Stimulated activated naive CD8-positive, alpha-beta T cell treated with anti-CD3 and anti-CD28 coated beads, Interleukin-15, Interleukin-2, amounts not matched to agents 100 ng/mL and 50 ng/mL, for 24 hours (primary cell): Measurements from ENCODE around the gene RSPH9.
"Not testable (repeated sequence)": the region's sequence is repeated elsewhere in the genome, so short reads cannot be mapped to it uniquely, and the experiment has no call there.

ENCODE experiments used
- H3K27ac Mint-ChIP-seq: one replicate; pipeline ENCODE4 v1.8.0; 2021; ENCODE audit warnings: mild to moderate bottlenecking, mixed read lengths
- H3K27me3 Mint-ChIP-seq: one replicate; pipeline ENCODE4 v1.8.0; 2021; ENCODE audit warnings: mixed read lengths
- H3K36me3 Mint-ChIP-seq: one replicate; pipeline ENCODE4 v1.8.0; 2021; ENCODE audit warnings: low read depth, mixed read lengths
- H3K4me1 Mint-ChIP-seq: one replicate; pipeline ENCODE4 v1.8.0; 2021; ENCODE audit warnings: low read depth, mixed read lengths
- H3K4me3 Mint-ChIP-seq: one replicate; pipeline ENCODE4 v1.8.0; 2021; ENCODE audit warnings: mild to moderate bottlenecking, mixed read lengths
- H3K9me3 Mint-ChIP-seq: one replicate; pipeline ENCODE4 v1.8.0; 2021; ENCODE audit warnings: mixed read lengths

Gene RSPH9

DNA sequence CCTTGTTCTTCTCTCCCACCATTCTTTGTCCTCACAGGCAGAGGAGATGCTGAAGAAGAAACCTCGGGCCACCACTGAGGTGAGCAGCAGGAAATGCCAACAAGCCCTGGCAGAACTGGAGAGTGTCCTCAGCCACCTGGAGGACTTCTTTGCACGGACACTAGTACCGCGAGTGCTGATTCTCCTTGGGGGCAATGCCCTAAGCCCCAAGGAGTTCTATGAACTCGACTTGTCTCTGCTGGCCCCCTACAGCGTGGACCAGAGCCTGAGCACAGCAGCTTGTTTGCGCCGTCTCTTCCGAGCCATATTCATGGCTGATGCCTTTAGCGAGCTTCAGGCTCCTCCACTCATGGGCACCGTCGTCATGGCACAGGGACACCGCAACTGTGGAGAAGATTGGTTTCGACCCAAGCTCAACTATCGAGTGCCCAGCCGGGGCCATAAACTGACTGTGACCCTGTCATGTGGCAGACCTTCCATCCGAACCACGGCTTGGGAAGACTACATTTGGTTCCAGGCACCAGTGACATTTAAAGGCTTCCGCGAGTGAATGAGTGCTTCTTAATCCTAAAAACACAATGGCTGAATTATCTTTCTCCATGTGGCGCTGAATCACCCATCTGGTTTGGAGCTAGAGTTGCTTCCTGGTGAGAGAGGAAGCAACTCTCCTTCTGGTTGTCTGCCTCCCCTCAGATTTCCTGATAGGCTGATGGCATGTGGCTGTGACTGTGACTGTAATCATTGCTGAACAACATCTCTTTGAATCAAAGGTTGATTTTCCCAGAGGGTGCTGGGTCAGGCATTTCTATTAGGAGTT is 4.6 kb upstream of the RSPH9 start:
- peaks cover 52% of the 10 kb centered on the region for H3K4me1 Mint-ChIP-seq
- no peaks in the 10 kb centered on the region for H3K27me3 Mint-ChIP-seq
- peaks cover 39% of the 10 kb centered on the region for H3K36me3 Mint-ChIP-seq
- H3K4me3 Mint-ChIP-seq = no peak overlapping the region
- no peak overlapping the region for H3K27ac Mint-ChIP-seq
- H3K9me3 Mint-ChIP-seq = no peaks in the 10 kb centered on the region

DNA sequence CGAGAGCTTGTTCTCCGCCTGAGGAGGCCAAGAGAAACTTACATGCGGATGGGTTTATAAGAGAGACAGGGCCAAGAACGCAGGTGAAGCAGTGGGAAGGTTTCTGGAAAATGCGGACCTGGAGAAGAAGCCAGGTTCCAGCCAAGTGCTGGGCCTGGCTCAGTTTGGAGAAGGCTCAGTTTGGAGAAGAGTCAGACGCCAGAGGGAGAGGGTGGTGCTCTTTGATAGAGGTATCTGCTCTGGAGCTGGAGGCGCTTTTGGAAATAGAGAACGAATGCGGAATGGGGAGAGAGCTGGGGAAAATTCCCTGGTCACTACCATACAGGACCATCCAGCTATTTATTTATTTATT is 753 bp downstream of the RSPH9 start:
- H3K4me3 Mint-ChIP-seq = peak overlapping the region; percentile 82
- H3K27ac Mint-ChIP-seq = peak overlapping the region; percentile 32
- no peaks in the 10 kb centered on the region for H3K9me3 Mint-ChIP-seq
- no peaks in the 10 kb centered on the region for H3K27me3 Mint-ChIP-seq
- peaks cover 10% of the 10 kb centered on the region for H3K4me1 Mint-ChIP-seq
- peaks cover 15% of the 10 kb centered on the region for H3K36me3 Mint-ChIP-seq

DNA sequence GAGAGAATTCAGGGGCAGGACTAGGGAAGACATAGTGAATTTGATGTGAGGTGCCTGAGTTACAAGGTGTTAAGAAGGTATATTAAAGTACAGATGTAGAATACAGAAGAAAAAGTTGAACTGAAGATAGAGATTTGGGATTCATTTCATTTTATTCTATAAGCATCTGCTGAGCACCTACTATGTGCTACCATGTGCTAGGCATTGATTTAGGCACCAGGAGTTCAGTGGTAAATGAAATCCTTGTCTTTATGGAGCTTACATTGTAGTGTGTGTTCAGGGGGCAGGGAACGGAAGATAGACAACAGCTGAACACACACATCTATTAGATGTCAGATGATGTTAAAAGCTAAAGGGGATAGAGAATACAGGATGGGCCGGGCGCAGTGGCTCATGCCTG is 2.8 kb downstream of the RSPH9 start:
- H3K27ac Mint-ChIP-seq = no peak overlapping the region
- no peak overlapping the region for H3K4me3 Mint-ChIP-seq
- H3K9me3 Mint-ChIP-seq = no peaks in the 10 kb centered on the region
- H3K27me3 Mint-ChIP-seq = no peaks in the 10 kb centered on the region
- H3K36me3 Mint-ChIP-seq = peaks cover 4% of the 10 kb centered on the region
- H3K4me1 Mint-ChIP-seq = peaks cover 5% of the 10 kb centered on the region

DNA sequence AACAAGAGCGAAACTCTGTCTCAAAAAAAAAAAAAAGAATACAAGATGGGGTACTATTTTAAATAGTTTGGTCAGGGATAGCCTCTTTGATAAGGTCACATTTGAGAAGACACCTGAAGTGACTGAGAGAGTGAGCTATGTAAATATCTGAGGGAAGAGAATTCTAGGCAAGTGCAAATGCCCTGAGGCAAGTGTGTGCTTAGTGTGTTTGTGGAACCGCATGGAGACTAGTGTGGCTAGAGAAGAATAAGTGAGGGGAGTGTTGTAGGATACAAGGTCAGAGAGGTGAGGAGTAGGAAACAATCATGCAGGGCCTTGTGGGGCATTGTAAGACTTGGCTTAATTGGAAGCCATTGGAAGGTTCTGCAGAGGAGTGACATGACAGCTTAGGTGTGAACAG is 3.4 kb downstream of the RSPH9 start:
- no peak overlapping the region for H3K27ac Mint-ChIP-seq
- H3K4me1 Mint-ChIP-seq = peaks cover 5% of the 10 kb centered on the region
- H3K9me3 Mint-ChIP-seq = no peaks in the 10 kb centered on the region
- no peak overlapping the region for H3K4me3 Mint-ChIP-seq
- H3K36me3 Mint-ChIP-seq = no peaks in the 10 kb centered on the region
- no peaks in the 10 kb centered on the region for H3K27me3 Mint-ChIP-seq

DNA sequence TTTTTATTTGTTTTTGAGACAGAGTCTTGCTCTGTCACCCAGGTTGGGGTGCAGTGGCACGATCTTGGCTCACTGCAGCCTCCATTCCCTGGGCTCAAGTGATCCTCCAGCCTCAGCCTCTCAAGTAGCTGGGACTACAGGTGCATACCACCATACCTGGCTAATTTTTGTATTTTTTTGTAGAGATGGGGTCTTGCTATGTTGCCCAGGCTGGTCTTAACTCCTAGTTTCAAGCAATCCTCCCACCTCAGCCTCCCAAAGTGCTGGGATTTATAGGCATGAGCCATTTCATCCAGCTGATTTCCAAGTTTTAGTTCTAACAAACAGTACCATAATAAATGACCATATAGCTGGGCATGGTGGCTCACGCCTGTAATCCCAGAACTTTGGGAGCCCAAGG is 8.0 kb downstream of the RSPH9 start:
- H3K27me3 Mint-ChIP-seq, H3K9me3 Mint-ChIP-seq, H3K4me1 Mint-ChIP-seq, H3K4me3 Mint-ChIP-seq, H3K36me3 Mint-ChIP-seq, H3K27ac Mint-ChIP-seq: not testable (repeated sequence)

DNA sequence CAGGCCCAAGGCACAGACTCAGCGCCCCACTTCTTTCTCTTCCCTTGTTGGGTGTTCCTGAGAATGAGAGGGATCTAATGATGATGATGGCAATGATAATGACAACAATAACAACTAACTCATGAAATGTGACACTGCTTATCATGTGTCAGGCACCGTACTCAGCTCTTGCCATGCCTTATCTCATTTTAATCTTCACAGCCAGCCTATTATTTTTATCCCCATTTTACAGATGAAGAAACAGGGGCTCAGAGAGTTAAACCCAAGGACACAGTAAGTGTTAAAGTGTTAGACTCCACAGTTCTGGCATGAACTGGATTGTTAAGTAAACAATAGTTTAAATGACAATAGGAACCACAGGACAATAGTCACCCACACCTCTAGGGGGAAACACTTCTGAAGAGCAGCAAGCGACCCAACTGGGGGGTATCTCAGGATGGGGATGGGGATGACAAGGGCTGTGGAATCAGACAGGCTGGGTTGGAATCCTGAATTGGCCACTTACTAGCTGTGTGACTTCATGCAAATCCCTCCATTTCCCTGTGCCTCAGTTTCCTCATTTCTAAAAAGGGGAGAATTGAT is 12.5 kb downstream of the RSPH9 start:
- Mint-ChIP-seq H3K9me3 (no peaks in the 10 kb centered on the region), H3K27me3 (peaks cover 5% of the 10 kb centered on the region), H3K4me1 (no peaks in the 10 kb centered on the region), H3K36me3 (no peaks in the 10 kb centered on the region), H3K27ac (no peak overlapping the region), H3K4me3 (no peak overlapping the region)

DNA sequence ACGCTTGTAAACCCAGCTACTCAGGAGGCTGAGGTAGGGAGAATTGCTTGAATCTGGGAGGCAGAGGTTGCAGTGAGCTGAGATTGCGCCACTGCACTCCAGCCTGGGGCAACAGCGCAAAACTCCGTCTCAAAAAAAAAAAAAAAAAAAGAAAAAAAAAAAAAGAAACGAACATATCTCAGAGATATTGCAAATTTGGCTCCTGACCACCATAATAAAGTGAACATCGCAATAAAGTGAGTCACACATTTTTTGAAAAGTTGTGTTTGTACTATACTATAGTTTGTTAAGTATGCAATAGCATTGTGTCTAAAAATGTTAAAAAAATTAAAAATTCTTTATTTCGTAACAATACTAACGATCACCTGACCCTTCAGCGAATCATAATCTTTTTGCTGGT is 13.3 kb downstream of the RSPH9 start:
- Mint-ChIP-seq H3K27ac (no peak overlapping the region), H3K36me3 (no peaks in the 10 kb centered on the region), H3K4me1 (no peaks in the 10 kb centered on the region), H3K4me3 (no peak overlapping the region), H3K9me3 (no peaks in the 10 kb centered on the region), H3K27me3 (peaks cover 5% of the 10 kb centered on the region)

DNA sequence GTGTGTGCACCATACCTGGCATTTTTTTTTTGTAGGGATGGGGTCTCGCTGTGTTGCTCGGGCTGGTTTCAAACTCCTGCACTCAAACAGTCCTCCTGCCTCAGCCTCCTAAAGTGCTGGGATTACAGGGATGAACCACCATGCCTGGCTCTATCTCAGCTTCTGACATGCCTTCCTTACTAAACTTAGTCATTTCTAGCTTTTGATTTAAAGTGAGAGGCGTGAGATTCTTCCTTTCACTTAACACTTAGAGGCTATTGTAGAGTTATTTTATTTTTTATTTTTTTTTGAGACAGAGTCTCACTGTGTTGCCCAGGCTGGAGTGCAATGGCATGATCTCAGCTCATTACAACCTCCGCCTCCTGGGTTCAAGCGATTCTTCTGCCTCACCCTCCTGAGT is 18.1 kb downstream of the RSPH9 start:
- peaks cover 11% of the 10 kb centered on the region for H3K4me1 Mint-ChIP-seq
- not testable (repeated sequence) for H3K36me3 Mint-ChIP-seq, H3K27me3 Mint-ChIP-seq, H3K27ac Mint-ChIP-seq, H3K4me3 Mint-ChIP-seq, H3K9me3 Mint-ChIP-seq

DNA sequence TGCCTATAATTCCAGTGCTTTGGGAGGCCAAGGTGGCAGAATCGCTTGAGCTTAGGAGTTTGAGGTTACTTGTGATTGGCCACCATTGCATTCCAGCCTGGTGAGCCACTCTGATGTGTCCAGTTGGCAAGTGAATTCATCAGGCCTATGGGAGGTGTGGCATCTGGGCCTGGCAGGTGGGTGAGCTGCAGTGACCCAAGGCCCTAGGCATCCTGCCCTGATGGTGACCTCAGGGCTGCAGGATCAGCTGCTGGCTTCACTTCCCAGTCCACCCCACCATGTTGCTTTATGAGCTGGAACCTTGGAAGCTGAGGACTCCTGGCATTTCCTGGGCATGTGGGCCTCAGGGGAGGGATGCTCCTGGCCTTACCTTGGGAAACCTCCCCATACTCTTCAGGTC is 20.5 kb downstream of the RSPH9 start:
- Mint-ChIP-seq H3K4me1 (peaks cover 33% of the 10 kb centered on the region), H3K9me3 (no peaks in the 10 kb centered on the region), H3K27ac (no peak overlapping the region), H3K27me3 (peaks cover 5% of the 10 kb centered on the region), H3K4me3 (no peak overlapping the region), H3K36me3 (peaks cover 2% of the 10 kb centered on the region)

DNA sequence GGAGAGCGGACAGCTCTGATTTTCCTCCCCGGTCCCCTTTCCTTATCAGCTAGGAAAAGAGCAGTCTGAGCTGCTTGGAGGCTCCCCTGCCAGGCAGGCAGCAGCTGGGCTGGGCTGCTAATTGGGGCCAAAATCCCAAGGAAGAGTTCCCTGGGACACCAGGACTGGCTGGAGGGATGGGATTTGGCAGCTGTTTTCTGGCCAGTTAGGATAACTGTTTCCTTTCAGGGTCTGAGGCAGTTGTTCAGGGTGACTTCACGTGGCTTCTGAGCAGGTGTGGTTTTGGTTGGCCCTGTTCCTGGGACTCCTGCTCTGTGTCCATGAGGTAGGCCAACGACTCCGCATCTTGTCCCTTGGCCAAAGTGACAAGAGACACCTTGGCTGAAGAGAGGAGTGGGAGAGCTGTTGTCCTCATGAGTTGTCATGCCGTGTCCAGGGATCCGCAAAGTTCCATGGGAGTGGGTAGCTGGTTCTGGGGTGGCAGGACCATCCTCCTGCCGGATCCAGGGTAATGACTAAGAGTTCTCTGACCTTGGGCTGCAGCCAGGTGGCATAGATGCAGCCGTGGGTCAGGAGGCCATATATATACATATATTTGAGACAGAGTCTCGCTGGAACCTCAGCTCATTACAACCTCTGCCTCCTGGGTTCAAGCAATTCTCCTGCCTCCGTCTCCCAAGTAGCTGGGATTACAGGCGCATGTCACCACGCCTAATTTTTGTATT is 21.5 kb downstream of the RSPH9 start:
- peaks cover 4% of the 10 kb centered on the region for H3K36me3 Mint-ChIP-seq
- no peak overlapping the region for H3K4me3 Mint-ChIP-seq
- H3K27me3 Mint-ChIP-seq = no peaks in the 10 kb centered on the region
- H3K4me1 Mint-ChIP-seq = peaks cover 35% of the 10 kb centered on the region
- no peaks in the 10 kb centered on the region for H3K9me3 Mint-ChIP-seq
- H3K27ac Mint-ChIP-seq = no peak overlapping the region

DNA sequence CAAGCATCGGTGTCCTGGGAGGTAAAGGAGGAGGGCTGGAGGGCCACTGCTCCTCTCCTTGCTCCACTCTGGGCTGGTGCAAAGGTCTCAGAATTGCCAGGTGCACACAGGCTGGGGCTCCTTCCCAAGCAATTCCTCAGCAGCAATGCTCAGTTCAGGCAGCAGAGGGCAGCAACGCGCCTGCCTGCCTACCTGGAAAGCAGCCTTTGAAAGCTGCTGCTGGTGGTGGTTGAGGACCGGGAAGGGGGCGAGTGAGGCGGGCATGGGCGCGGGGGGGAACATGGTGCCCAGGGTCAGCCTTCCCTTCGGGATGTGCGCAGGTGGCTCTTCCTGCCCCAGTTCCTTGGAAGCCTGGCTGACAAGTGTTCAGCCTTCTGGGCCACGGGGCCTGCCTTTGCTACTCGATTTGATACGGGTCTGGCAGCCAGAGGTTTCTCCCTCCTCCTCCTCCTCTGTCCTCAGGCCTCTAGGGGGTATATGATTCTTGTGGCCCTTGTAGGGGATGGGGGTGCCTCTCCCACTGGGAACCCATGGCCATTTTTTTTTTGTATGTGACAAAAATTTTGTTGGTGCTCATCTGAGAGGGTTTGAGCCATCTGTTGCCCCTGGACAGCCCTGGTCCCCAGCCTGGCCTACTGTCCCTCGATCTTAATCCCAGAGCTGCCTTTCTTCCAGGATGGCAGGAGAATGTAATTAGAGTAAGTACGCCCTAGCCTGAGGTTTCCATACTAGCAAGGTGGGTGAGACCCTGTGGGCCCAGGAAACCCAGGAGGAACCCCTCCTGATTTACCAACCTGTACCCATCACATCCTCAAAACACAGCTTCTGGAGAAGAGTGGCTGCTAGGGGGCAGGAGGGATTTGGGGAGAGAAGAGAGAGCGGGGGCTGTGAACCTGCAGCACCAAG is 22.7 kb downstream of the RSPH9 start:
- peaks cover 35% of the 10 kb centered on the region for H3K4me1 Mint-ChIP-seq
- peaks cover 11% of the 10 kb centered on the region for H3K36me3 Mint-ChIP-seq
- peak overlapping the region; percentile 58 for H3K4me3 Mint-ChIP-seq
- no peaks in the 10 kb centered on the region for H3K9me3 Mint-ChIP-seq
- no peaks in the 10 kb centered on the region for H3K27me3 Mint-ChIP-seq
- H3K27ac Mint-ChIP-seq = peak overlapping the region; percentile 71

DNA sequence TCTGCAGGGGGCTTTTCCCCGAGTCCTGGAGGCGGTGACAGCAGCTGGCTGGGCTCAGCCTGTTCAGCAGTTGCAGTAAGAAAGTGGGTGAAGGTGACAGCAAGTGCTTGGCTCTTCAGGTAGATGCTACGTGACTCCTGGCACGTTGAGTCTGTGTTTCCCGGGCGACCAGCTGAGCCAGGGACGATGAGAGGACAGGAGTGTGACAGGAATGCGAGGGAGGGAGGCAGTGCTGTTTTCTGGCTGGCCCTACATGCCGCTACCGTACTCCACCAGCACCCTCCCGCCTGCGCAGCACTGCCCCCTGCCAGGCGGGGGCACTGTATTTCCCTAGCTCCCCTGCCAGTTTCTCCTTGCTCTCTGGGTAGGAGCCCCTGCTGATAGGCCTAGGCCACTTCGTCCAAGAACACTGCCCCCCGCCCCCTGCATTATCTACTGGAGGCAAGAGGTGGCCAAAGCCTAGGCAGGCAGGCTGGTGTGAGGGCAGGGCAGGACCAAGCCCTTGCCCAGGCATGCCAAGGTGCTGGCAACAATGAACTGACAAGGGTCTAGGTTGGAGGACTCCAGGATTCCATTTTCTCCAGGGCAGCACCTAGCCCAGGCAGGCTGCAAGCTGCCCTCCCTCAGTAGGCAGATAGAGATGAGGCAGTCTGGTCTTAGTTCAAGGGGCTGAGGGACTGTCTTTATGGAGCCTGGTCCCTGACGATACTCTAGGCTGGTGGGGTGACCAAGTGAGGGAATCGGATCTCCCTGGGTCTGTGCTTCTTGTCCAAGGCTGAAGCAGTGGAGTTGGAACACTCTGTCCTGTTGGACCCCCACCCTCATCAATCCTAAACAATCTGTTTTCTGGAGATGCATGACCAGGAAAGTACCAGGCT is 23.6 kb downstream of the RSPH9 start:
- Mint-ChIP-seq H3K27ac (peak overlapping the region; percentile 71), H3K9me3 (no peaks in the 10 kb centered on the region), H3K36me3 (peaks cover 18% of the 10 kb centered on the region), H3K27me3 (no peaks in the 10 kb centered on the region), H3K4me3 (peak overlapping the region; percentile 58), H3K4me1 (peaks cover 35% of the 10 kb centered on the region)

DNA sequence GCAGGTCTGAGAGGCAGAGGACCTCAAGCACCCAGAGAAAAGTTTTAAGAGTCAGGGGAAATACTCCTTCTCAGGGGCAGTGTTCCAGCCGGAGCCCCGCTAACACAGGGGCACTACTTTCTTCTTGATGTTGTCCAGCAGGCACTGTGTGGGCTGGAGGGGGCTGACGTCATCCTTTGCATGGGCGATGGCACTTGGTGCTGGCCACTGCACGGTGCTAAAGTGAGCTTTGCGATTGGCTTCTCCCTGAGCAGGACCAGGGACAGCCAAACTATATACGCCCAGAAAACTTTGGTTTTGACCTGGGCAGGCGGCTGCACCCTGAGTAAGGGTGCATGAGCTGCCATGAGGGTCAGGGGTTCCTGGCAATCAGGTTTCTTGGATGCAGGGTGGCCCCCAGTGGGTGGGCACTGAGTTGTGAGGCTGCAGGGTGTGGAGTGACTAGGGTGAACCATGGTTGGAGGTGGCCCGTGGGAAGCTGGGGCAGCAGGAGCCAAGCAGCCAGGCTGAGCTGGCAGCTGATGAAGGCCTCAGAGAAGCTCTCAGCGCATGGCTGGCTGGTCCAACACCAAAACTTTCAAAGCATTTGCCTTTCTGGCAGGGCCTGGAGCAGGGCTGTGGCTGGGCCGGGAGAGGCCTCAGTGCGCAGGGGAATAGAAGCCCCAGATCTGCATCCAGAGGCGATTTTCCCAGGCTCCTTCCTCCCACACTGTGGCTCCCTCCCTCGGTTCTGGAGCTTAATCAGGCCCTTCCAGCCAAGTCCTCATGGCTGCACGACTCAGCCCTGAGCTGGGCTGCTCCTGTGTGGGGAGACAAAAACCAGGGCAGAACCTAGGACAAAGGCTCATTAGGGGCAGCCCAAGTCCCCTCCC is 24.4 kb downstream of the RSPH9 start:
- no peaks in the 10 kb centered on the region for H3K27me3 Mint-ChIP-seq
- no peak overlapping the region for H3K4me3 Mint-ChIP-seq
- no peaks in the 10 kb centered on the region for H3K9me3 Mint-ChIP-seq
- peak overlapping the region; percentile 5 for H3K27ac Mint-ChIP-seq
- peaks cover 35% of the 10 kb centered on the region for H3K4me1 Mint-ChIP-seq
- H3K36me3 Mint-ChIP-seq = peaks cover 24% of the 10 kb centered on the region
